ENCODE data around the gene GALNT4. TPM values are rescaled to one million over a fixed set of nuclear protein-coding genes. Genes with fewer than 3 reads are reported as not detected.

GALNT4 gene
- total RNA-seq, 1 donor from 2014 or later, result 0.98 TPM

GRCh38 chr12:89552376-89552775, 27.8 kb upstream of the GALNT4 start:
- Mint-ChIP-seq H3K4me1 (ENCODE audit: low read depth, unreplicated experiment) (no peaks in the 10 kb centered on the region), H3K36me3 (ENCODE audit: unreplicated experiment) (peaks cover under 1% of the 10 kb centered on the region), H3K4me3 (ENCODE audit: unreplicated experiment) (no peak overlapping the region), H3K9me3 (ENCODE audit: unreplicated experiment) (no peaks in the 10 kb centered on the region), H3K27ac (ENCODE audit: unreplicated experiment) (no peak overlapping the region), H3K27me3 (ENCODE audit: unreplicated experiment) (no peaks in the 10 kb centered on the region)
- TF ChIP-seq CTCF (IDR thresholded peaks at IDR 0.05; ENCODE audit: partially characterized antibody, unreplicated experiment), result no peak
- no peak for DNase-seq

- no peak for TF ChIP-seq CTCF (IDR thresholded peaks at IDR 0.05; ENCODE audit: partially characterized antibody, unreplicated experiment)
- no peaks in the 10 kb centered on the region for H3K9me3 Mint-ChIP-seq (ENCODE audit: unreplicated experiment)
- no peaks in the 10 kb centered on the region for H3K36me3 Mint-ChIP-seq (ENCODE audit: unreplicated experiment)
- no peak for DNase-seq
- H3K27ac Mint-ChIP-seq (ENCODE audit: unreplicated experiment), result no peak overlapping the region
- no peaks in the 10 kb centered on the region for H3K27me3 Mint-ChIP-seq (ENCODE audit: unreplicated experiment)
- no peaks in the 10 kb centered on the region for H3K4me1 Mint-ChIP-seq (ENCODE audit: low read depth, unreplicated experiment)
- no peak overlapping the region for H3K4me3 Mint-ChIP-seq (ENCODE audit: unreplicated experiment)
Measured at GRCh38 chr12:89551747-89552146, 27.2 kb upstream of the GALNT4 start.

- Mint-ChIP-seq H3K9me3 (ENCODE audit: unreplicated experiment) (peaks cover 1% of the 10 kb centered on the region), H3K4me3 (ENCODE audit: unreplicated experiment) (no peak overlapping the region), H3K27me3 (ENCODE audit: unreplicated experiment) (no peaks in the 10 kb centered on the region), H3K27ac (ENCODE audit: unreplicated experiment) (no peak overlapping the region), H3K4me1 (ENCODE audit: low read depth, unreplicated experiment) (peaks cover 8% of the 10 kb centered on the region), H3K36me3 (ENCODE audit: unreplicated experiment) (no peaks in the 10 kb centered on the region)
- DNase-seq, result no peak
- TF ChIP-seq CTCF (IDR thresholded peaks at IDR 0.05; ENCODE audit: partially characterized antibody, unreplicated experiment), result no peak
Measured at GRCh38 chr12:89547101-89547500, 22.5 kb upstream of the GALNT4 start.

- Mint-ChIP-seq H3K9me3 (ENCODE audit: unreplicated experiment) (peaks cover 3% of the 10 kb centered on the region), H3K4me3 (ENCODE audit: unreplicated experiment) (no peak overlapping the region), H3K4me1 (ENCODE audit: low read depth, unreplicated experiment) (peaks cover 8% of the 10 kb centered on the region)
Measured at GRCh38 chr12:89546151-89546550, 21.6 kb upstream of the GALNT4 start.

More at GRCh38 chr12:89546151-89546550, 21.6 kb upstream of the GALNT4 start:
- H3K27me3 Mint-ChIP-seq (ENCODE audit: unreplicated experiment), result no peaks in the 10 kb centered on the region
- H3K27ac Mint-ChIP-seq (ENCODE audit: unreplicated experiment), result no peak overlapping the region
- no peak for TF ChIP-seq CTCF (IDR thresholded peaks at IDR 0.05; ENCODE audit: partially characterized antibody, unreplicated experiment)
- no peak for DNase-seq
- no peaks in the 10 kb centered on the region for H3K36me3 Mint-ChIP-seq (ENCODE audit: unreplicated experiment)

All from glutamatergic neuron (in vitro differentiated cells).